ENCODE results near the gene MAP4K1.

GRCh38 chr19:38538386-38538785, 79.4 kb downstream of the MAP4K1 start:
- TF ChIP-seq CTCF (IDR thresholded peaks at IDR 0.05; ENCODE audit: insufficient read depth, low read length), result no peak
- TF ChIP-seq POLR2AphosphoS5 (IDR thresholded peaks at IDR 0.05; ENCODE audit: low read depth), result no peak
- no peak for TF ChIP-seq REST (IDR thresholded peaks at IDR 0.05; ENCODE audit: insufficient replicate concordance, low read depth)
- no peak for TF ChIP-seq GABPA (IDR thresholded peaks at IDR 0.05; ENCODE audit: low read depth)
